DMS114 treated with DMSO at 0.1 percent for 48 hours (cell line): ENCODE results near the gene MDGA2.
"Not testable (repeated sequence)": the region's sequence is repeated elsewhere in the genome, so short reads cannot be mapped to it uniquely, and the experiment has no call there.

Source experiments
- DNase-seq: peaks from one replicate; lab custom pipeline; 2025; ENCODE audit not compliant: unreplicated experiment; lab: John Stamatoyannopoulos, UW

The MDGA2 gene

GRCh38 chr14:47624126-47624525 lies 51.3 kb downstream of the MDGA2 start:
- DNase-seq, result not testable (repeated sequence)

GRCh38 chr14:47619392-47619791 lies 56.0 kb downstream of the MDGA2 start:
- no peak for DNase-seq

- DNase-seq, result no peak
Measured at GRCh38 chr14:47606566-47606965, 68.8 kb downstream of the MDGA2 start.

DNA sequence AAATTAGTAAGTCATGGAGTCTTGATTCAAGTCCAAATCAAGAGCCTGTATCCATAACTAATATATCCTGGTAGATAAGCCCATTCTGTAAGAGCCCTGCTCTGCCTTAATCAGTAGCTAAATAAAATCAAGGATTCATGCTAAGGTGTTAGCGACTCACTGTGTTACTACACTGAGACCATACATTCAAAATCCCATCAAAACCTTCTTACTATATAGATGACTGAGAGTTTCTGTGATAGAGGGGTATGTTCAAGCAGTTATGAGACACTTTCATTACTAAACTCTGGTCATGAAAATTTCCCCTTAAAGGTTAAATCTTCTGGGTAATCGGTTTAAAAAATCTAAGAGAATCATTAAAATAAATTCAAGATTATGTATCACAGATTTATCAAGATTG lies 78.5 kb downstream of the MDGA2 start:
- DNase-seq, result no peak

GRCh38 chr14:47596232-47596631 lies 79.2 kb downstream of the MDGA2 start:
- no peak for DNase-seq

GRCh38 chr14:47595552-47595951 lies 79.9 kb downstream of the MDGA2 start:
- DNase-seq, result no peak

DNA sequence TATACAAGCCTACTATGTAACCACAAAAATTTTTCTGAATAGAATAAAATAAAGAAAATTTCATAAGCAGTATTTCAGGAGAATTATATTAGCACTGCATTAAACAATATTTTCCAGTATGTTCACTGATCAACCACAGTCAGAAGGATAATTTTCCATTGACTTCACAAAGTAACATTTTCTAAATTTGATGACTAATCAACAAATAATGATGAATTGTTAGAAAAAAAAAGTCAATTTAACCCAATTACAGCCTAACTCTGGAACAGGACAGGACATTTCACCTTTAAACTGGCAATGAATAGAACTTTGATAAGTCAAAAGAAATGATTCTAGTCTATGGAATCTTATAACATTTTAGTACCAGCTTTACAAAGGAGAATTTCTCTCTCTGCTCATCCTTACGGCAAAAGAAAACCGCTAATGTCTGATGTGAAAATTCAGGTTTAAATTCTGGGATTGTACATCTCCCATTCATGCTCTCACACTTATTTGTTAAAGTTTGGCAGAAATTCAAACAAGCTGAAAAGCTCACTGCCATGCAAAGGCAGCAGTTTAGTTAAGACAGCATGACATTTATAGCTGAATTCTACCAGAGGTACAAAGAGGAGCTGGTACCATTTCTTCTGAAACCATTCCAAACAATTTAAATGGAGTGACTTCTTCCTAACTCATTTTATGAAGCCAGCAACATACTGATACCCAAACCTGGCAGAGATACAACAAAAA lies 84.5 kb downstream of the MDGA2 start:
- DNase-seq, result no peak

DNA sequence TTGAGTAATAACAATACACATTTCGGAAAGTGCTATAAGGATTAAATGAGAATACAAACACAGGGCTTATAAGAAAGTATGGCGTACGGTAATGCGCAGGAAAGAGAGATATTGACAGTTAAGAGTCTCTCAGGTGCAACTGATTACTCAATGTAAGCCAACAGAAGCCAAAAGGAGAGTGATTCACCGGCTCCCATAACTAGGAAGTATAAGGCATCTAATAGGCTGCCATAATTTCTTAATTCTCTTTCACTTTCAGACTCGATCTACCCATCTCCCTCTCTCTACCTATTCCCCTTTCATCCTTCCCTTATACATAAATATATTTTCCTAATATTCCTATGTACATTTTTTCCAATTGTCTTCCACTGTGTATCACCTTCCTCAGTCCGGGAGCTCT lies 90.0 kb downstream of the MDGA2 start:
- no peak for DNase-seq

GRCh38 chr14:47567273-47567672 lies 108.1 kb downstream of the MDGA2 start:
- DNase-seq, result no peak

GRCh38 chr14:47557894-47558293 lies 117.5 kb downstream of the MDGA2 start:
- no peak for DNase-seq

DNA sequence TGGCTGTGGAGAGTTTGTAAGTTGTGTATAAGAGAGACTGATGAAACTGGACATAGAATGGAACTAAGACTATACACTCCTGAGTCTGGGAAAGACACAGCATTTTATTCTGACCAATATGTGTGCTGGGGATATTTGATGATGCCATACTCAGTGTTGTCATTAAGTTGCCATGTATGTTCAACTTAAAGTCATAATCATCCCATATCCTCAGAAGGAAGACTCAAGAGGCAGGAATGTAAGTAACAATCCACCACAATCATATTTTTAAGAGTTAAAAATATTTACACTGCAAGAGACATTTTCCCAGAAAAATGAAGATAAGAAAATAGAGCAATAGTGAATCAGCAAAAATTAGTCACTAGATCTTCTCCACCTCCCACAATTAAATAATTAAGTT lies 120.1 kb downstream of the MDGA2 start:
- no peak for DNase-seq

- DNase-seq, result no peak
Measured at GRCh38 chr14:47549886-47550285, 125.5 kb downstream of the MDGA2 start.

DNA sequence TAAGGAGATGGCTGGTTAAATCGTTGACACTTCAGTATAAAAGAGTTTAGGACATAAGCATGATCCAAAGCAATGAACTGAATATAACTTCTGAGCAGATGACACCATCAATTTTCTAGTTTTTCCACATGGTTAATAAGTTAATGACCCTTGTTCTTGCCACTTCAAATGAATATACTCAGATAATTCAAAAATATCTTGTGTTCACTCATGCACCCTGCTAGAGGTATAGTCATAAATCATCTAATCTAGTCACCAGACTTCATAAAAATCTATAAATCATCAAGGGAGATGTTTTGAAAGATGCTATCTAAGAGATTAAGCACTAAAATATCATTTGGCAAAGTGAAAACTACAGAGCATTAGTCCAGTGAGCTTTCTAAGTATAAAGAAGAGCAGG lies 131.9 kb downstream of the MDGA2 start:
- no peak for DNase-seq

- no peak for DNase-seq
Measured at GRCh38 chr14:47541662-47542061, 133.7 kb downstream of the MDGA2 start.

DNA sequence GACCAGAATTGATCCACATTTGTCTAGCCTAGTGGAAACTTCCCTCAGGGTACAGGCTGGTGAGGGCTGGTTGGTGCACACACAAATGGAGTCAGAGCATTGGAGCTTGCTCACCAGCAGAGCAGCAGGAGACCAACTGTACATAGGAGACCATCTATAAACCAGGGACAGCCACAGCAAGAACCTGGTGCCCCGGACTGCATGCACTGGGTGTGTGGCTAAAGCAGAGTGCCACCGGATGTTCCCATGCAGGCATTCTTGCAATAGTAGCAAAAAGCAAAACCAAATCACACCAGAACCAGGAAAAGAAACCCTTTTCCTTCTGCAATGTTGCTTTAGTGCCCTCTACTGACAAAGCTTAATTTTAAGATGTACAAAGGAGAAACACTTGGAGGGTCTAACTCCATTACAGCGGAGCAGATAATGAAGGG lies 136.4 kb downstream of the MDGA2 start:
- peak; percentile 6 for DNase-seq

GRCh38 chr14:47536341-47536740 lies 139.1 kb downstream of the MDGA2 start:
- DNase-seq, result no peak

DNA sequence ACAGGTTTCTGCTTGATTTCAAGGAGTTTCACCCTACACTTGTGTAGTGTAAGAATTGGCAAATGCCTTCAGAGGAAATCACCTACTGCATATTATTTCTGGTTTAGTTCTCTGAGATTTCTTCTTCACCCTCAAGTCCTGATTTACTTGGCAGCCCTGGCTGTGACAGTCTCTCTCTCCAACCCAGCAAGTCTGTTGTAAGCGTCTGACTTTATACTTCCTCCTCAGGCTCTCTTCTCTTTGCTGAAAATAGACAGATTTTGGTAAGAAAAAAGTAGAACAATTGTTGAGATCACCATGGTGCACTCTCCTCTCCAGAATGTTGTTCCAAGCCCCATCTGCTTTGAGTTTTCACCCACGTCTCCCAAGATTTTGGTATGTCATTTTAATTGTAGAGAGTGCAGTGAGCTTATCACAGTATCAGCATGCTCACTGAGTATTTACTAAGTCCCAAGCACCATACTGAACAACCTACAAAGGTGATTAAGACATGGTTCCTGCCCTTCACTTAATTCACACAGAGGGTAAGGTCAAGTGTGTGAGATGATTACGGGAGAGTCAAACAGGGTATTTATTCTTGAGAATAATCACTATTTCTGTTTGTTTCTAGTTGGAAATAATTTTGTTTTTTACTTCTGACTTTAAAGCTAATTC lies 148.7 kb downstream of the MDGA2 start:
- no peak for DNase-seq

GRCh38 chr14:47524524-47524923 lies 150.9 kb downstream of the MDGA2 start:
- DNase-seq, result no peak

DNA sequence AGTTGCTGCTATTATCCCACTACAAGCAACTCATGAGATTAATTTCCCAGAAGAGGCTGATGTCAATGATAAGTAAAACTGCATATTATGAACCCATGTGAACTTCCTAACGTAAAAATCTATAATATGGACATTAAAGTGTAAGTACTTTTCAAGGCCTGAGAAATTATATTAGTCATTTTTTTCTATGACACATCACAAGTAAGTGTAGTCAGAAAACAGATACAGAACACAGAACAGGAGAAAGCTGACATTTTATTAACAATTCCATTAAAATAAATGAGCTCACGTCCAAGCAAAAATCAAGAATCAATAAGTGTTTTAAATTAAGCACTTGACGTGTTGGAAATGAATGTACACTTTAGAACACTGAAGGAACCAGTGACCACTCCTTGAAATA lies 155.0 kb downstream of the MDGA2 start:
- DNase-seq, result no peak

DNA sequence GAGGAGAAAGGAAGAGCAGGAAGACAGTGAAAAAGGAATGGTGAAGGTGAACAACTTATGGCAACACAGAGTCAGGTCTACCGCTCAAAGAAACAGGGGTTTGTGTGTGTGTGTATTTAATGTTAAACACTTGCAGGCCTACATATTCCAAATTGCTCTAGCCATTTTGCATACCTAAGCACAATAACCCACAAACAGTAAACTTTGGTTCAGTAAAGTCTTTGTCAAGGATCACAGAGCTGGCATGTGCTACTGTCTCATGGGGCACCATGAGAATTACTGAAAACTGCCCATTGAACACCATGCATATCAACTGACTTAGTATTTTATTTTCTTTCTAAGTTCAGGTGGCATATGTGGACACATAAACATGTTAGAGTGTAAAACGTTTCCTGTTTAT lies 163.6 kb downstream of the MDGA2 start:
- DNase-seq, result no peak

DNA sequence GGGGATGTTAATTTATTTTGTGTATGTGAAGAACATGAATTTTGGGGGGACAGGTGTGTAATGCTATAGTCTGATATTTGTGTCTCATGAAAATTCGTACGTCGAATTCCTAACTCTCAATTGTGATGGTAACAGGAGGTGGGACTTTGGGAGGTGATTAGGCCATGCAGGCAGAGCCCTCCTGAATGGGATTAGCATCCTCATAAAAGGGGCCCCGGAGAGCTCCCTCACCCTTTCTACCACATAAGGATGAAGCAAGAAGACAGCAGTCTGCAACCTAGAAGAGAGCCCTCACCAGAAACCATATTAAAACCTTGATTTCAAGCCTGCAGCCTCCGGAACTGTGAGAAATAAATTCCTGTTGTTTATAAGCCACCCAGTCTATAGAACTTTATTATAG lies 165.4 kb downstream of the MDGA2 start:
- DNase-seq, result no peak

DNA sequence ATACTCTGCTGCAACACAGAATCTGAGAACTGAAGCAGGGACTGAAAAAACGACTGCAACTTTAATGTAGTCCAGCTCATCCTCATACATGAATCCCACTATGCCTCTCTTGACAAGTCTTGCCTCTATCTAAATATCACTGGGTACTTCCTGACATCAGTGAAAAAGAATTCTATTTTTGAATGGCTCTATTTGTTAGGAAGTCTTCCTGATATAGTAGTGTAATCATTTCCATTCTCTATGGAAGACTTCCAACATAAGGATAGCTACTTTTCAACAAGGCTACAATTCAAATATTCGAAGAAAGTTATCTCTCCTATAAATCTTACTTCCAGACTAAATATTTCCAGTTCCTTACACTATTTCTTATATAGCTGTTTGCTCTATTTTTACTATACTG lies 167.5 kb downstream of the MDGA2 start:
- no peak for DNase-seq

DNA sequence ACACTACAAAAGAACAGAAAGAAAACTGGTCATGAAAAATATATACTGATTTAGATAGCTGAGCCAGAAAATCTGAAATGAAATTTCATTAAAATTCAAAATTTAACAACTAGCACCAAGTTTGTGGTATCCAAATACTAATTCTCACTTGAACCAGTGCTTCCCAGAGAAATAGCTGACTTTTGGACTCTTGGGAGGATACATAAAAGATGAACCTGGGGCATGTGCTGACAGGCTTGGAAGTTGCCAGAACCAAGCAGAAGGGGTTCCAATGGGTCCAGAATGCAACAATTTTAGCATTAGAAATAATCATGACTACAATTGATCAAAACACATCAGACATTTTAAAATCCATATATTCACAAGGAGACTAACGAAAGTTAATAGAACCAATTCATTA lies 175.0 kb downstream of the MDGA2 start:
- DNase-seq, result no peak
